ENCODE results near the gene RAMAC.
"Not testable (repeated sequence)": the region's sequence is repeated elsewhere in the genome, so short reads cannot be mapped to it uniquely, and the experiment has no call there.

RAMAC gene

DNA sequence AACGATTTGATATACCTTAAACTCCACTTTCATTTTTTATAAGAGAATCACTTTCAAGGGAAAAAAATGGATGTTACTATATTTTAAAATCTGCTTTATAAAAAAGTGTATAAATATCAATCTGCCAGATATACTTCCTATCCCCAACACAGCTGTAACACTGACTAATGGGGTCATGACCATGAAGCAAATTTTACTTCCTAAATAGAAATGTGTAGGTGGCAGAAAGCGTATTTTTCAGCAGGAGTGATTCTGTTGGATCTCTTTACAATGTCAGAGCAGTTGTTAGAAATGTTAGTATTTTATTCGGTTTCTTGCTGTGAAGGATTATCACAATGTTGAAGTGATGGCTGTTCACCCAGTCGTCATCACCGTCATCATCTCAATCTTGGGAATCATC, 30.9 kb downstream of the RAMAC start:
- DNase-seq = no peak

DNA sequence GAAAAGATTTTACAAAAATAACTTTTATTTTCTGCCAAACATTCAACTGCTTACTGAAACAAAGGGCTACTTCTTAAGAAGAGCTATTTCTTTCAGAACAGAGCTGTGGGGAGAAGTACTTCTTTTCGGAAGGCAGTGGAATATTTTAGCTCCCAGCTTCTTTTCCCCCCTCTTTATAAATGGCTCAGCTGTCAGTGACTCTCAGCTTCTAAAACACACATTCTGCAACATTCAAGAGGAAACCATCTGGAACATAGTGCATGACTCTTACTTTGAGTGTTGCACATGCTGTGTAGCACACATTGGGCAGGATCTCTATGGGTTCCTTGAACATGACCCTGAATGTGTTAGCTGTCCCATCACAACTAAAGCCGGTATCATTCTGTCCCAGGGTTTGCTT, 32.4 kb downstream of the RAMAC start:
- no peak for DNase-seq

DNA sequence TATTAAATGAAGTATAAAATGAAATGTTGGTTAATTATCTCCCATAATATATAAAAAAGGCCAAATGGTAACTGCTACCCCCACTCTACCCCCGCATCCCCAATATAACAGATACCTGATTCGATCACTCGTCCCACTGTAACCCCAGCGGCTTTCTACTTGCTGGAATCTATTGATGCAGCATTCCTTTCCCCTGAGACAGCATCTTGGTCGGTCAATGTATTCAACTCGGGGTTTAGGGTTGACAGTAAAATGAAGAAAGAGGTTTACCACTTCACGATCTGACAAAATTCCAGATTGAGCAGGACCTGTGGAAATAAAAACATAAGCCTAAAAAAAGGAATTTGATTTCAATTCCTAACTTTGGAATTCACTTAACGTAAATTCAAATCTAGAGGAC, 44.0 kb downstream of the RAMAC start:
- DNase-seq = no peak

DNA sequence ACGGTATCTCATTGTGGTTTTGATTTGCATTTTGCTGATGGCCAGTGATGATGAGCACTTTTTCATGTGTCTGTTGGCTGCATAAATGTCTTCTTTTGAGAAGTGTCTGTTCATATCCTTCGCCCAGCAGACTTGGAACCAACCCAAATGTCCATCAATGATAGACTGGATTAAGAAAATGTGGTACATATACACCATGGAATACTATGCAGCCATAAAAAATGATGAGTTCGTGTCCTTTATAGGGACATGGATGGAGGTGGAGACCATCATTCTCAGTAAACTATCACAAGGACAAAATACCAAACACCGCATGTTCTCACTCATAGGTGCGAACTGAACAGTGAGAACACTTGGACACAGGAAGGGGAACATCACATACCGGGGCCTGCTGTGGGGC, 45.2 kb downstream of the RAMAC start:
- DNase-seq = not testable (repeated sequence)

DNA sequence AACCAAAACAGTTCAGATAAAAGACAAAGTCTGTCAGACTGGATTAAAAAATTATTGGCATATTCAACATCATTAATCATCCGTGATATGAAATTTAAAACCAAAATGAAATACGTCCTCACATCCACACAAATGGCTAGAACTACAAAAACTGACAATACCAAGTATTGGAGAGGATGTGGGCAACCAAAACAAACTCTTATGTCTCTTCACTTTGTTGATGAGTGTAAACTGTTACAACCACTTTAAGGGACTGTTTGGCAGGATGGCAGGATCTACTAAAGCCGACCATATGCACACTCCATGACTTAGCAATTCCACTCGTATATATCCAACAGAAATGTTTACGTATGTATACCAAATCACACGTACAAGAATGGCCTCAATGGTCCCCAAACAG, 50.2 kb downstream of the RAMAC start:
- DNase-seq = no peak

DNA sequence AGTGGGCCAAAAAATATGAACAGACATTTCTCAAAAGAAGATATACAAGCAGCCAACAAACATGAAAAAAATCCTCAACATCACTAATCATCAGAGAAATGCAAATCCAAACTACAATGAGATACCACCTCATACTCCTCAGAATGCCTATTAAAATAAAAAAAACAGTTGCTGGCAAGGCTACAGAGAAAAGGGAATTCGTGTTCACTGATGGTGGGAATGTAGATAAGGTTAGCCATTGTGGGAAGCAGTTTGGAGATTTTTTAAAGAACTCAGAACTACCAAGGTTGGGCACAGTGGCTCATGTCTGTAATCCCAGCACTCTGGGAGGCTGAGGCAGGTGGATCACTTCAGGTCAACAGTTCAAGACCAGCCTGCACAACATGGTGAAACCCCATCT, 53.2 kb downstream of the RAMAC start:
- DNase-seq = no peak

Measured in CD4-positive, alpha-beta T cell treated with Interferon gamma for 1 hour (primary cell).